H1 (cell line): ENCODE data around the gene RGS11. TPM values are rescaled to one million over a fixed set of nuclear protein-coding genes. Genes with fewer than 3 reads are reported as not detected.

Source experiments
- TBP ChIP-seq: IDR thresholded peaks from 2 replicates; pipeline ENCODE4 v1.6.1; 2011; ENCODE audit warnings: low read depth, low read length, improper control_type of control experiment
- polyA plus RNA-seq, 7 experiments: library from polyadenylated mRNA; depleted of rRNA in 3 of 7; stranded (reverse) in 5 of 7; unstranded in 2 of 7; fragments of >200 nt in 5 of 7; fragments of 200-250 nt in 2 of 7; gene quantifications; 1 replicate in 5 of 7; 2 replicates in 1 of 7; 4 replicates in 1 of 7; pipeline versions ENCODE4 v1.2.1 to v1.2.3, GENCODE V29; 2011 to 2013; ENCODE audit warnings: missing spikeins in 2 of 7, mixed read lengths in 2 of 7
- total RNA-seq: library from RNA; stranded (reverse); fragmentation: NEBNext Ultra II Directional; extraction: Animal tissue kit (Norgen Biotek cat#: 25700); gene quantifications from 2 replicates; pipeline ENCODE4 v1.2.1, GENCODE V29; 2021

RGS11 gene
- total and polyA plus RNA-seq, 2 of the 8 experiments (the other 6 are each of a cell fraction or from before 2014, with no cell fraction given) = 0.84 to 1.2 TPM

DNA sequence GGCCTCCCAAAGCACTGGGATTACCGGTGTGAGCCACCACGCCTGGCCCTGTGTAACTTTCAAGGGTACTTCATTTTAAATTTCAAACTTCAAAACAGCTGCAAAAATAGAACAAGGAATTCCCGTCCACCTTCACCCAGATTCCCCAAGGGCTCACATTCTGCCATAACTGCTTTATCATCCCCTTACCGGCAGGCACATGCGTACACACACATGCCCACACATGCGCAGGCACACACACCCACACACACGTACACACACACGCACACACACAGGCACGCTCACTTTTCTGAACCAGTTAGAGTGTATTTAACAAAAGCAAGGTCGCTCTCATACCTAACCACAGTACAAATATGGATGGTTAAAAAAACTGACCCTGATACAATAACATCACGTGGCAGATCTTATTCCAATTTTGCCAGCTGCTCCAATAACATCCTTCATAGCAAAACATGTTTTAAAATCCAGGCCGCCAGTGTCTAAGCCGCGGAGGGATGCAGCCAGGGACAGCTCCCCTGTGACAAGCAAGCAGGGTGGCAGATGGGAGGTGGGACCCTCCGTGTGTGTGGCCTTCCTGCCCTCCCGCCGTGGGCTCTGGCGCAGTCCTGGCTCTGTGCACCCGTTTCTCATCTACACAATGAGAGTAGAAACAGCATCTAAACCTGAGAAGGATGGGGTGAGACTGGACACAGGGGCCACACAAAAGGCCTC lies 30.3 kb upstream of the RGS11 start (continued):
- TF ChIP-seq TBP = no peak
